ENCODE data around the gene CST7.

CST7 gene

GRCh38 chr20:24913076-24913628 lies 35.9 kb upstream of the CST7 start:
- Histone ChIP-seq H3K4me1 (ENCODE audit: low read depth, poor library complexity, severe bottlenecking) (peaks cover under 1% of the 10 kb centered on the region), H3K27me3 (ENCODE audit: insufficient read depth, low read depth) (no peaks in the 10 kb centered on the region), H3K9ac (no peak overlapping the region), H3K79me2 (ENCODE audit: insufficient read depth, low read depth) (no peaks in the 10 kb centered on the region), H2AFZ (ENCODE audit: low read depth) (no peak overlapping the region), H3K4me3 (IDR thresholded peaks at IDR 0.05; ENCODE audit: insufficient read depth, low read depth, low read length) (no peak overlapping the region), H3K27ac (no peak overlapping the region), H4K20me1 (ENCODE audit: insufficient read depth) (no peaks in the 10 kb centered on the region), H3K4me2 (no peak overlapping the region), H3K36me3 (ENCODE audit: insufficient read depth) (no peaks in the 10 kb centered on the region)
- TF ChIP-seq CTCF (conservative IDR thresholded peaks at IDR 0.05; ENCODE audit: low read depth, low read length), result no peak

GRCh38 chr20:24914388-24915241 lies 34.5 kb upstream of the CST7 start:
- Histone ChIP-seq H3K9ac (no peak overlapping the region), H4K20me1 (ENCODE audit: insufficient read depth) (no peaks in the 10 kb centered on the region), H2AFZ (ENCODE audit: low read depth) (no peak overlapping the region), H3K27ac (no peak overlapping the region), H3K36me3 (ENCODE audit: insufficient read depth) (no peaks in the 10 kb centered on the region), H3K79me2 (ENCODE audit: insufficient read depth, low read depth) (no peaks in the 10 kb centered on the region), H3K27me3 (ENCODE audit: insufficient read depth, low read depth) (no peaks in the 10 kb centered on the region), H3K4me1 (ENCODE audit: low read depth, poor library complexity, severe bottlenecking) (peaks cover 14% of the 10 kb centered on the region), H3K4me2 (no peak overlapping the region), H3K4me3 (IDR thresholded peaks at IDR 0.05; ENCODE audit: insufficient read depth, low read depth, low read length) (no peak overlapping the region)
- no peak for TF ChIP-seq CTCF (conservative IDR thresholded peaks at IDR 0.05; ENCODE audit: low read depth, low read length)

- Histone ChIP-seq H3K4me2 (no peak overlapping the region), H2AFZ (ENCODE audit: low read depth) (no peak overlapping the region), H3K79me2 (ENCODE audit: insufficient read depth, low read depth) (no peaks in the 10 kb centered on the region), H4K20me1 (ENCODE audit: insufficient read depth) (no peaks in the 10 kb centered on the region), H3K4me3 (IDR thresholded peaks at IDR 0.05; ENCODE audit: insufficient read depth, low read depth, low read length) (no peak overlapping the region), H3K36me3 (ENCODE audit: insufficient read depth) (no peaks in the 10 kb centered on the region), H3K4me1 (ENCODE audit: low read depth, poor library complexity, severe bottlenecking) (peaks cover 22% of the 10 kb centered on the region), H3K27ac (no peak overlapping the region), H3K9ac (no peak overlapping the region), H3K27me3 (ENCODE audit: insufficient read depth, low read depth) (no peaks in the 10 kb centered on the region)
- TF ChIP-seq CTCF (conservative IDR thresholded peaks at IDR 0.05; ENCODE audit: low read depth, low read length), result no peak
Measured at GRCh38 chr20:24915440-24915839, 33.6 kb upstream of the CST7 start.

- H2AFZ ChIP-seq (ENCODE audit: low read depth), result no peak overlapping the region
- no peaks in the 10 kb centered on the region for H3K79me2 ChIP-seq (ENCODE audit: insufficient read depth, low read depth)
- no peak overlapping the region for H3K4me3 ChIP-seq (IDR thresholded peaks at IDR 0.05; ENCODE audit: insufficient read depth, low read depth, low read length)
- H3K27me3 ChIP-seq (ENCODE audit: insufficient read depth, low read depth), result no peaks in the 10 kb centered on the region
- H4K20me1 ChIP-seq (ENCODE audit: insufficient read depth), result no peaks in the 10 kb centered on the region
- no peak overlapping the region for H3K9ac ChIP-seq
- H3K4me1 ChIP-seq (ENCODE audit: low read depth, poor library complexity, severe bottlenecking), result peaks cover 24% of the 10 kb centered on the region
- H3K4me2 ChIP-seq, result no peak overlapping the region
- TF ChIP-seq CTCF (conservative IDR thresholded peaks at IDR 0.05; ENCODE audit: low read depth, low read length), result no peak
- no peaks in the 10 kb centered on the region for H3K36me3 ChIP-seq (ENCODE audit: insufficient read depth)
- no peak overlapping the region for H3K27ac ChIP-seq
Measured at GRCh38 chr20:24915892-24916291, 33.2 kb upstream of the CST7 start.
